ENCODE data around the gene MOCOS.

The MOCOS gene

GRCh38 chr18:36143391-36143790, 43.9 kb upstream of the MOCOS start:
- H3K27me3 ChIP-seq (ENCODE audit: insufficient read depth, low read depth) = no peaks in the 10 kb centered on the region
- H4K20me1 ChIP-seq (ENCODE audit: insufficient read depth) = no peaks in the 10 kb centered on the region
- H3K79me2 ChIP-seq (ENCODE audit: insufficient read depth, low read depth) = no peaks in the 10 kb centered on the region
- no peak overlapping the region for H3K9ac ChIP-seq
- no peak for TF ChIP-seq CTCF (conservative IDR thresholded peaks at IDR 0.05; ENCODE audit: low read depth, low read length)
- no peak overlapping the region for H3K27ac ChIP-seq
- peaks cover 8% of the 10 kb centered on the region for H3K4me1 ChIP-seq (ENCODE audit: low read depth, poor library complexity, severe bottlenecking)
- H3K4me2 ChIP-seq = no peak overlapping the region
- H2AFZ ChIP-seq (ENCODE audit: low read depth) = no peak overlapping the region
- H3K36me3 ChIP-seq (ENCODE audit: insufficient read depth) = peaks cover 22% of the 10 kb centered on the region; the same call in 1 of the 2 replicates
- H3K4me3 ChIP-seq (IDR thresholded peaks at IDR 0.05; ENCODE audit: insufficient read depth, low read depth, low read length) = no peak overlapping the region

- no peak for TF ChIP-seq CTCF (conservative IDR thresholded peaks at IDR 0.05; ENCODE audit: low read depth, low read length)
- Histone ChIP-seq H3K79me2 (ENCODE audit: insufficient read depth, low read depth) (no peaks in the 10 kb centered on the region), H3K36me3 (ENCODE audit: insufficient read depth) (peaks cover 3% of the 10 kb centered on the region; the same call in 1 of the 2 replicates), H3K4me2 (peak overlapping the region; percentile 76), H3K9ac (no peak overlapping the region), H3K4me3 (IDR thresholded peaks at IDR 0.05; ENCODE audit: insufficient read depth, low read depth, low read length) (no peak overlapping the region), H3K27me3 (ENCODE audit: insufficient read depth, low read depth) (no peaks in the 10 kb centered on the region), H2AFZ (ENCODE audit: low read depth) (no peak overlapping the region), H3K27ac (peak overlapping the region; percentile 49; the same call in 1 of the 2 replicates), H4K20me1 (ENCODE audit: insufficient read depth) (no peaks in the 10 kb centered on the region), H3K4me1 (ENCODE audit: low read depth, poor library complexity, severe bottlenecking) (peaks cover 58% of the 10 kb centered on the region)
Measured at GRCh38 chr18:36149514-36150289, 37.6 kb upstream of the MOCOS start.

- Histone ChIP-seq H2AFZ (ENCODE audit: low read depth) (no peak overlapping the region), H3K9ac (no peak overlapping the region), H3K27ac (peak overlapping the region; percentile 18), H3K27me3 (ENCODE audit: insufficient read depth, low read depth) (no peaks in the 10 kb centered on the region), H3K79me2 (ENCODE audit: insufficient read depth, low read depth) (no peaks in the 10 kb centered on the region), H3K4me3 (IDR thresholded peaks at IDR 0.05; ENCODE audit: insufficient read depth, low read depth, low read length) (no peak overlapping the region), H3K4me2 (peak overlapping the region; percentile 55), H3K4me1 (ENCODE audit: low read depth, poor library complexity, severe bottlenecking) (peaks cover 58% of the 10 kb centered on the region), H3K36me3 (ENCODE audit: insufficient read depth) (0 out of 2 replicates have a peak, but pooled peaks cover 7% of the 10 kb centered on the region), H4K20me1 (ENCODE audit: insufficient read depth) (no peaks in the 10 kb centered on the region)
- no peak for TF ChIP-seq CTCF (conservative IDR thresholded peaks at IDR 0.05; ENCODE audit: low read depth, low read length)
Measured at GRCh38 chr18:36152781-36153180, 34.5 kb upstream of the MOCOS start.

GRCh38 chr18:36153203-36153602, 34.1 kb upstream of the MOCOS start:
- TF ChIP-seq CTCF (conservative IDR thresholded peaks at IDR 0.05; ENCODE audit: low read depth, low read length) = no peak
- Histone ChIP-seq H3K36me3 (ENCODE audit: insufficient read depth) (0 out of 2 replicates have a peak, but pooled peaks cover 7% of the 10 kb centered on the region), H3K9ac (no peak overlapping the region), H3K79me2 (ENCODE audit: insufficient read depth, low read depth) (no peaks in the 10 kb centered on the region), H3K27ac (peak overlapping the region; percentile 18; the same call in 1 of the 2 replicates), H3K4me1 (ENCODE audit: low read depth, poor library complexity, severe bottlenecking) (peaks cover 56% of the 10 kb centered on the region), H2AFZ (ENCODE audit: low read depth) (no peak overlapping the region), H4K20me1 (ENCODE audit: insufficient read depth) (no peaks in the 10 kb centered on the region), H3K27me3 (ENCODE audit: insufficient read depth, low read depth) (no peaks in the 10 kb centered on the region), H3K4me2 (peak overlapping the region; percentile 55), H3K4me3 (IDR thresholded peaks at IDR 0.05; ENCODE audit: insufficient read depth, low read depth, low read length) (no peak overlapping the region)
